GM18498 (cell line): ENCODE results near the gene CBR1.

ENCODE experiments used
- ATAC-seq: cut with Tn5 transposase; IDR thresholded peaks from one replicate; pipeline ENCODE4 v1.9.1; 2021; ENCODE audit warnings: mild to moderate bottlenecking, moderate library complexity; ENCODE audit not compliant: unreplicated experiment

CBR1 gene

GRCh38 chr21:36069713-36070583 is at the start of gene CBR1:
Gene CBR1 (plus strand): TSS chr21:36070024. CDS start chr21:36070116, 92 bp downstream.
- peak; percentile 97 for ATAC-seq

DNA sequence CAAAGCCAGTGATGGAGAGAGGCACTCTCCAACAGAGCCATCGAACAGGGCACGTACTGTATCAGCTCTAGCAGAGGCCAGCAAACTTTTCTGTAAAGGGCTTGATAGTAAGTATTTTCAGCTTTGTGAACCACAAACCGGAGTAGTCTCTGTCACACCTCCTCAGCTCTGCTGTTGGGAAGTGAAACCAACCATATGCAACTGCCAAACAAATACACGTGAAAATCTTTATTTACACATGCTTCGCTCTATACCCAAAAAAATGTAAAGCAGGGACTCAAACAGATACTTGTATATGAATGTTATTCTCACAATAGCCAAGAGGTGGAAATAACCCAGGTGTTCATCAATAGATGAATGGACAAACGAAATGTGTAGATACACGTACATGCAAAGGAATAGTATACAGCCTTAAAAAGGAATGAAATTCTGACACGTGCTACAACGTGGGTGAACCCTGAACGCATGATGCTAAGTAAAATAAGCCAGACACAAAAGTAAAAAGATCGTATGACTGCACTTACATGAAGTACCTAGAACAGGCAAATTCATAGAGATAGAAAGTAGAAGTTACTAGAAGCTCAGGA is 48.5 kb upstream of the CBR1 start:
- ATAC-seq, result peak; percentile 83

- no peak for ATAC-seq
Measured at GRCh38 chr21:36022427-36023091, 47.3 kb upstream of the CBR1 start.

- ATAC-seq, result no peak
Measured at GRCh38 chr21:36023092-36023480, 46.7 kb upstream of the CBR1 start.

GRCh38 chr21:36024782-36025181 is 45.0 kb upstream of the CBR1 start:
- ATAC-seq, result no peak

- ATAC-seq, result no peak
Measured at GRCh38 chr21:36027347-36027746, 42.5 kb upstream of the CBR1 start.

DNA sequence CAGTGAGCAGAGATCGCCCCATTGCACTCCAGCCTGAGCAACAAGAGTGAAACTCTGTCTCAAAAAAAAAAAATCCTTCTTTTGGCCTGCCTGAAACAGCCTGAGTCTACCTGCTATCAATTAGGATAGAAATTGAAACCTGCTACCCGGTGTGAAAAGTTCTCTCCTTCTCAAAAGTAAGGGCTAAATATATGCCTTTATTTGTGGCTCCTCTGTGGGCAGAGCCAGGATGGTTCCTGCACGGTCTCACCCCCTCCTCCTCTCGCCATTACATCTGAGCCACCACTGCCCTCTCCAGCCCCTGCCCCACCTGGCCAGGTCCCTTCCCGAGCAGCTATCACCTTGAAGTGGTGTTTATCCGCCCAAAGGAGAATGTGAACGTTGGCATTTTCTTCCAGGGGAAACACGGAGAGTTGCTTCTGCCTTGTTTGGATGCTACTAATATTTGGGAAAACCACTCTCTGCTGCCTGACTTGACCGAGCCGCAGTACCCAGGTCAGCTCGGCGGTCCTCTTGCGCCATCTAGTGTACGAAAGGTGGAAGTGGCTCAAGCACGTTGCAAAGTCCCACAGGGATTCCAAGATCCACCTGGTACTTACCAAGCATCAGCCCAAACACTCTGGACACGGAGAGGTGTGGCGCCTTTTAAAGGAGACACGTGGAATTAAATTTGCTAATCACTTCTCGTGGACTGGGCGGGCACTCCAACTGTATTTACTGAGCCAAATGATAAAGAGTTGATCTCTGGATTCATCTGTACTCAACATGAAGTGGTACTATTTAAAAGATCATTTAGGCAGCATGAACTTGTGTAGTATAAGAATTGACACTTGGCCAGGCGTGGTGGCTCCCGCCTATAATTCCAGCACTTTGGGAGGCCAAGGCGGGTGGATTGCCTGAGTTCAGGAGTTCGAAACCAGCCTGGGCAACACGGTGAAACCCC is 41.4 kb upstream of the CBR1 start:
- peak; percentile 56 for ATAC-seq

GRCh38 chr21:36029309-36029708 is 40.5 kb upstream of the CBR1 start:
- no peak for ATAC-seq

- no peak for ATAC-seq
Measured at GRCh38 chr21:36030581-36031189, 39.1 kb upstream of the CBR1 start.

DNA sequence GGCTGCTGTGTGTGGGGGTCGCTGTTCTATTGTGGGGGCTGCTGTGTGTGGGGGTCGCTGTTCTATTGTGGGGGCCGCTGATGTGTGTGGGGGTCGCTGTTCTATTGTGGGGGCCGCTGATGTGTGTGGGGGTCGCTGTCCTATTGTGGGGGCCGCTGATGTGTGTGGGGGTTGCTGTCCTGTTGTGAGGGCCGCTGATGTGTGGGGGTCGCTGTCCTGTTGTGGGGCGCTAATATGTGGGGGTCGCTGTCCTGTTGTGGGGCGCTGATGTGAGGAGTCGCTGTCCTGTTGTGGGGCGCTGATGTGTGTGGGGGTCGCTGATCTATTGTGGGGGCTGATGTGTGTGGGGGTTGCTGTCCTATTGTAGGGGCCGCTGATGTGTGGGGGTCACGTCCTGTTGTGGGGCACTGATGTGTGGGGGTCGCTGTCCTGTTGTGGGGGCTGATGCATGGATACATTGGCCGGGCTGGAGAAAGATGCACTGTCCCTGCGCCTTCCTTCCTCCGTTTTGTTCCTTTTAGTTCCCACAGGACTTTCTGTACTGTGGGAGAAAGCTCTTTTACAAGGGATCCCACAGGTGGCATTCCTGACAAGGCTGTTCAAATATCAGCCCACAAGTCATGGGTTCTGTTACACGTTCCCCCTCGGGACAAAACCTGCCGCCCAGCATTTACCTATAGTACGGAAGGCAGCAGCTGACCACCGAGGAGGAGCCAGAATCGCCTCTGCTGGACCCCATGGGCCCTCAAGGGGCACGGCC is 37.0 kb upstream of the CBR1 start:
- no peak for ATAC-seq

DNA sequence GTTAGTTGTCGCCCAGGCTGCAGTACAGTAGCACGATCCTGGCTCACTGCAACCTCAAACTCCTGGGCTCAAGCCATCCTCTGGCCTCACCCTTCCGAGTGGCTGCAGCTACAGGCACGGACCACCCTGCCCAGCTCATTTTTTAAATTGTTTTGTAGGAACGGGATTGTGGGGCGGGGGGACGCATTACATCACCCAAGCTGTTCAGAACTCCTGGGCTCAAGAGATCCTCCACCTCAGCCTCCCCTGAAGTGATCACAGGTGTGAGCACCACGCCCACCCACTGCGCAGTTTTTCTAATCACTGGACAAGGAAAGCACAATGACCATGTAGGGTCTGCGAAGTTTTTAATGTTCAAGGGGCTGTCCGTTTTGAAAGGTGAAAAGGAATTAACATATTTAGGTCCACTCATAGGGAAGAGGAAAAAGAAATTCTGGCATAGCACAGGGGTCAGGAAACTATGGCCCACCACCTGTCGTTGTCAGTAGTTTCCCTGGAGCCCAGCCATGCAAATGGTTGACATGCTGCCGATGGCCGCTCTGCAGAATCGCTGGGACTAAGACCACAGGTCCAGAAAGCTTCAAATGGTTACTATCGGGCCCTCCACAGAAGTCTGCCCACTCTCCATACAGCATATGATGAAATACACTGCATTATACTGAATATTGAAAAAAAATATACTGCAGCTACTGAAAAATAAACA is 35.5 kb upstream of the CBR1 start:
- no peak for ATAC-seq

- no peak for ATAC-seq
Measured at GRCh38 chr21:36035381-36035791, 34.4 kb upstream of the CBR1 start.

GRCh38 chr21:36038701-36039497 is 30.9 kb upstream of the CBR1 start:
- ATAC-seq, result no peak

- ATAC-seq, result no peak
Measured at GRCh38 chr21:36039861-36040260, 30.0 kb upstream of the CBR1 start.

- no peak for ATAC-seq
Measured at GRCh38 chr21:36040389-36040788, 29.4 kb upstream of the CBR1 start.

- ATAC-seq, result no peak
Measured at GRCh38 chr21:36041910-36042309, 27.9 kb upstream of the CBR1 start.

DNA sequence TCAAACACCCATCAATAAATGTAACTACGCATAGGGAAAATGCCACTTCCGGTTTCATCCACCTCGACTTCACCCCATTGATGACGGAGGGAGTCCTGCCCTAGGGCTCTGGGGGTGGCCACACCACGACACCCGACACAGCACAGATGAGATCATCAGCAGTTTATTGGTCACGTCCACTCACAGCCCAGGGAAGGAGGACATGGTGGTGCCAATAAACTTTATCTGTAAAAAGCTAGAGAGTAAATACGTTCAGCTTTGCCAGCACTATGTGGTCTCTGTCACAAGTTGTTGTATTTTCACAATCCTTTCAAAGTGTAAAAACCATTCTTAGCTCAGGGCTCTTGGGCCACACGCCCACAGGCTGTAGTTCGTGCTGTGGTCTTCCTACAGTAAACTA is 25.8 kb upstream of the CBR1 start:
- no peak for ATAC-seq

DNA sequence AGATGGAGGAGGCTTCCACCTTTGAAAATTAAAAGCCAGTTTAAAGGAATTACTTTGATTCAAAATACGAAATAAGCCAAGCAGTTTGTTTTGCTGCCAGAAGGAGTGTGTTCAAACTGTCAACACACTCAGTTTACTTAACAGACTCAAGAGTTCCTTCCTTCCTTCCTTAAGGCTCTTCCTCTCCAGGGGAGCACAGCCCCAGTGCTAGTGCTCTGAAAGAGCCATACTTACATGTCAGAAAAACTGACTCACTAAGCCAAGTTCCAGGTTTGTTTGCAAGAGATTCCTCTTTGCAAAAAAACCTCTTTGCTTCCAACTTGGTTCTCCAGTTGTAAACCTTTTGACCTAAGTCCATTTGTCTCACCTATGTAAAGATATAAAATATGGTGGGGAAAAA is 23.8 kb upstream of the CBR1 start:
- ATAC-seq, result no peak
